Measurements from ENCODE around the gene SLC30A5.

SLC30A5 gene

DNA sequence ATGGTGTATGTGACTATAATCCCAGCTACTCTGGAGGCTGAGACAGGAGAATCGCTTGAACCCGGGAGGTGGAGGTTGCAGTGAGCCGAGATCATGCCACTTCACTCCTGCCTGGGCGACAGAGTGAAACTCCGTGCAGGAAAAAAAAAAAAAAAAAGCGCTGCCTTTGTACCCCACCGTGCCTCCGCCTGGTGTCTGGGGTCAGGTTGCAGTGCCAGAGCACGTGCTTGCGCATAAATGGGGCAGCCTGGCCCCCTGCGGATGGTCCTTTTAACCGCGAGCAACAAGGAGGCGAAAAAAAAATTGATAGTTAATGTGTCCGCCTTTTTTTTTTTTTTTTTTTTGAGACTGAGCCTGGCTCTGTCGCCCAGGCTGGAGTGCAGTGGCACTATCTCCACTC, 66.8 kb downstream of the SLC30A5 start:
- no peak for DNase-seq (ENCODE audit: low read depth)
- no peak for TF ChIP-seq CTCF (IDR thresholded peaks at IDR 0.05; ENCODE audit: insufficient read depth, low read depth, low read length, missing control alignments)
- H3K4me3 ChIP-seq (ENCODE audit: low read depth, low read length), result no peak overlapping the region

DNA sequence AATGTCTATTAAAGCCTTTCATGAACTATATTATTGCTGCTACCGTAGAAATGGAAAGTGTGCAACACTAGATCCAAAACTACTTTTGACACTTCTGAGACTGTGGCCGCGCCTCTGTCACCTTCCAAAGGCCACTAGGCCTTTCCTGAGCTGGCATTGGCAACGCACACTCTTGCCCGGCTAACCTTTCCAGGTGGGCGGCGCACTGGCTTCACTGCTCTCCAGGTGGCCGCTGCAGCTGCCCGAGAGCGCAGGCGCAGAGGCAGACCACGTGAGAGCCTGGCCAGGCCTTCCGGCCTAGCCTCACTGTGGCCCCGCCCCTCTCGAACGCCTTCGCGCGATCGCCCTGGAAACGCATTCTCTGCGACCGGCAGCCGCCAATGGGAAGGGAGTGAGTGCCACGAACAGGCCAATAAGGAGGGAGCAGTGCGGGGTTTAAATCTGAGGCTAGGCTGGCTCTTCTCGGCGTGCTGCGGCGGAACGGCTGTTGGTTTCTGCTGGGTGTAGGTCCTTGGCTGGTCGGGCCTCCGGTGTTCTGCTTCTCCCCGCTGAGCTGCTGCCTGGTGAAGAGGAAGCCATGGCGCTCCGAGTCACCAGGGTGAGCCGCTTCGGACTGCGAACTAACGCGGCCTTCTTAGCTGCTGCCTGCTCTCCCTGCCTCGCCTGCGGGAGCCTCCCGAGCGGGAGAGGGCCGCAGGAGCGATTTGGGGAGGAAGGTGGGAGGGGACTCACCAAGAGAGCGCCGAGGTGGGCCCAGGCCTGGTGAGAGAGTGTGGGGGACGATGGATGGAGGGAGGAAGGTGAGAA, 73.1 kb downstream of the SLC30A5 start, which contains the start of gene CCNB1:
CCNB1 (plus strand) TSS at position 465 of the 807 bp plus-strand sequence; CDS start at position 578, 113 bp downstream.
- TF ChIP-seq CTCF (IDR thresholded peaks at IDR 0.05; ENCODE audit: insufficient read depth, low read depth, low read length, missing control alignments), result no peak
- H3K4me3 ChIP-seq (ENCODE audit: low read depth, low read length), result peak within 1 kb of the TSS; percentile 83
- DNase-seq (ENCODE audit: low read depth), result peak; percentile 99

- DNase-seq (ENCODE audit: low read depth), result peak; percentile 28
- H3K4me3 ChIP-seq (ENCODE audit: low read depth, low read length), result peak overlapping the region; percentile 83
- TF ChIP-seq CTCF (IDR thresholded peaks at IDR 0.05; ENCODE audit: insufficient read depth, low read depth, low read length, missing control alignments), result no peak
Observed at GRCh38 chr5:69167493-69167855, 73.7 kb downstream of the SLC30A5 start.

- no peak for TF ChIP-seq CTCF (IDR thresholded peaks at IDR 0.05; ENCODE audit: insufficient read depth, low read depth, low read length, missing control alignments)
- peak overlapping the region; percentile 83 for H3K4me3 ChIP-seq (ENCODE audit: low read depth, low read length)
- DNase-seq (ENCODE audit: low read depth), result no peak
Observed at GRCh38 chr5:69167929-69168328, 74.1 kb downstream of the SLC30A5 start.

GRCh38 chr5:69170495-69170894, 76.7 kb downstream of the SLC30A5 start:
- DNase-seq (ENCODE audit: low read depth), result no peak
- no peak for TF ChIP-seq CTCF (IDR thresholded peaks at IDR 0.05; ENCODE audit: insufficient read depth, low read depth, low read length, missing control alignments)

DNA sequence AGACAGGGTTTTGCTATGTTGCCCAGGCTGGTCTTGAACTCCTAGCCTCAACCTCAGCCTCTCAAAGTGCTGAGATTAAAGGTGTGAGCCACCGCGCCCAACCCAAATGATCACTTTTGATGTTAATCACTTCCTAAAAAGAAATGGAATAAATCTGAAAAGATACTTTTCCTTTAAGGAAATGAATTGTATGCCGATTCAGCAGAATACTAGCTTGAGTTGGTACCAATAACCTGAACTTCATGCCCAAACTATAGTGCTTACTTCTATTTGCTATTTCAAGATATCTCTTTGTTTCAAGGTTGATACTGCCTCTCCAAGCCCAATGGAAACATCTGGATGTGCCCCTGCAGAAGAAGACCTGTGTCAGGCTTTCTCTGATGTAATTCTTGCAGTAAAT, 77.2 kb downstream of the SLC30A5 start:
- no peak overlapping the region for H3K4me3 ChIP-seq (ENCODE audit: low read depth, low read length)
- no peak for TF ChIP-seq CTCF (IDR thresholded peaks at IDR 0.05; ENCODE audit: insufficient read depth, low read depth, low read length, missing control alignments)
- DNase-seq (ENCODE audit: low read depth), result no peak

More at GRCh38 chr5:69170495-69170894, 76.7 kb downstream of the SLC30A5 start:
- H3K4me3 ChIP-seq (ENCODE audit: low read depth, low read length), result no peak overlapping the region

All from GM12865 (cell line).